H1 (cell line): ENCODE results near the gene VWF. TPM values are rescaled to one million over a fixed set of nuclear protein-coding genes. Genes with fewer than 3 reads are reported as not detected.

Source experiments
- BCL11A ChIP-seq, 2 experiments: IDR thresholded peaks; one replicate each; pipeline ENCODE4 v1.6.1; 2011; ENCODE audit warnings: low read depth in 2 of 2, low read length in 2 of 2, mild to moderate bottlenecking in 2 of 2
- BRCA1 ChIP-seq: IDR thresholded peaks from 2 replicates; pipeline ENCODE4 v1.6.1; 2012; ENCODE audit warnings: low read depth, low read length, improper control_type of control experiment
- CHD1 ChIP-seq: IDR thresholded peaks from 2 replicates; pipeline ENCODE4 v1.6.1; 2012; ENCODE audit warnings: low read depth, low read length, improper control_type of control experiment
- CHD7 ChIP-seq: fragments of 300-600 bp; sonication (generic); IDR thresholded peaks from 2 replicates; pipeline ENCODE4 v1.7.1; 2012; ENCODE audit warnings: low read length, moderate library complexity, mild to moderate bottlenecking, inconsistent platforms; ENCODE audit not compliant: insufficient replicate concordance
- HDAC2 ChIP-seq, 2 experiments: fragments of 300-600 bp in 1 of 2; sonication (generic) in 1 of 2; IDR thresholded peaks; 2 replicates each; pipeline ENCODE4 v1.6.1; 2011 to 2012; ENCODE audit warnings: low read depth in 2 of 2, low read length in 2 of 2, mild to moderate bottlenecking in 2 of 2, moderate library complexity in 2 of 2, borderline replicate concordance in 1 of 2, inconsistent platforms in 1 of 2
- SUZ12 ChIP-seq: fragments of 200-600 bp; sonication (generic); IDR thresholded peaks from 2 replicates; pipeline ENCODE4 v1.6.1; 2012; ENCODE audit warnings: mild to moderate bottlenecking, inconsistent platforms, low read length, moderate library complexity, mixed read lengths
- TAF7 ChIP-seq: optimal IDR thresholded peaks from 2 replicates; pipeline ENCODE3; 2011; ENCODE audit warnings: low read depth, mild to moderate bottlenecking, inconsistent platforms, low read length, moderate library complexity, borderline replicate concordance
- polyA plus RNA-seq, 7 experiments: library from polyadenylated mRNA; depleted of rRNA in 3 of 7; stranded (reverse) in 5 of 7; unstranded in 2 of 7; fragments of >200 nt in 5 of 7; fragments of 200-250 nt in 2 of 7; gene quantifications; 1 replicate in 5 of 7; 2 replicates in 1 of 7; 4 replicates in 1 of 7; pipeline versions ENCODE4 v1.2.1 to v1.2.3, GENCODE V29; 2011 to 2013; ENCODE audit warnings: missing spikeins in 2 of 7, mixed read lengths in 2 of 7
- total RNA-seq: library from RNA; stranded (reverse); fragmentation: NEBNext Ultra II Directional; extraction: Animal tissue kit (Norgen Biotek cat#: 25700); gene quantifications from 2 replicates; pipeline ENCODE4 v1.2.1, GENCODE V29; 2021
- TF ChIP-seq, protein P1 (sequence below): IDR thresholded peaks from 2 replicates; pipeline ENCODE4 v1.6.1; 2012; ENCODE audit warnings: low read length, inconsistent platforms

VWF gene
- total and polyA plus RNA-seq, 2 of the 8 experiments (the other 6 are each of a cell fraction or from before 2014, with no cell fraction given): 0.39 to 0.60 TPM

GRCh38 chr12:6120796-6121473 lies 3.5 kb downstream of the VWF start (continued):
- TF ChIP-seq CHD7: no peak
- TF ChIP-seq HDAC2 (IDR thresholded peaks at IDR 0.05; ENCODE audit: borderline replicate concordance in 1 of 2, low read depth in 2 of 2, low read length in 2 of 2): no peak
- no peak for TF ChIP-seq BRCA1
- TF ChIP-seq, protein P1, sequence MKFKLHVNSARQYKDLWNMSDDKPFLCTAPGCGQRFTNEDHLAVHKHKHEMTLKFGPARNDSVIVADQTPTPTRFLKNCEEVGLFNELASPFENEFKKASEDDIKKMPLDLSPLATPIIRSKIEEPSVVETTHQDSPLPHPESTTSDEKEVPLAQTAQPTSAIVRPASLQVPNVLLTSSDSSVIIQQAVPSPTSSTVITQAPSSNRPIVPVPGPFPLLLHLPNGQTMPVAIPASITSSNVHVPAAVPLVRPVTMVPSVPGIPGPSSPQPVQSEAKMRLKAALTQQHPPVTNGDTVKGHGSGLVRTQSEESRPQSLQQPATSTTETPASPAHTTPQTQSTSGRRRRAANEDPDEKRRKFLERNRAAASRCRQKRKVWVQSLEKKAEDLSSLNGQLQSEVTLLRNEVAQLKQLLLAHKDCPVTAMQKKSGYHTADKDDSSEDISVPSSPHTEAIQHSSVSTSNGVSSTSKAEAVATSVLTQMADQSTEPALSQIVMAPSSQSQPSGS: no peak
- TF ChIP-seq SUZ12: no peak
- TF ChIP-seq CHD1: no peak
- no peak for TF ChIP-seq BCL11A (IDR thresholded peaks at IDR 0.05; ENCODE audit: low read depth in 2 of 2, low read length in 2 of 2)
- no peak for TF ChIP-seq TAF7
